Mammary epithelial cell (primary cell): ENCODE data around the gene FSTL4.

Source experiments
- EZH2 ChIP-seq: IDR thresholded peaks from 2 replicates; pipeline ENCODE4 v1.6.1; 2012; ENCODE audit warnings: low read length, inconsistent platforms, borderline replicate concordance
- TF ChIP-seq, protein P1 (sequence below), 2 donors: IDR thresholded peaks in 1 of 2; conservative IDR thresholded peaks in 1 of 2; 2 replicates each; pipeline ENCODE4 v1.5.1; 2011 to 2012; ENCODE audit warnings: inconsistent platforms in 2 of 2, low read length in 2 of 2, mild to moderate bottlenecking in 2 of 2, control low read depth in 1 of 2, low read depth in 1 of 2; ENCODE audit not compliant: insufficient read depth in 1 of 2; ENCODE audit errors: extremely low read depth in 1 of 2

DNA sequence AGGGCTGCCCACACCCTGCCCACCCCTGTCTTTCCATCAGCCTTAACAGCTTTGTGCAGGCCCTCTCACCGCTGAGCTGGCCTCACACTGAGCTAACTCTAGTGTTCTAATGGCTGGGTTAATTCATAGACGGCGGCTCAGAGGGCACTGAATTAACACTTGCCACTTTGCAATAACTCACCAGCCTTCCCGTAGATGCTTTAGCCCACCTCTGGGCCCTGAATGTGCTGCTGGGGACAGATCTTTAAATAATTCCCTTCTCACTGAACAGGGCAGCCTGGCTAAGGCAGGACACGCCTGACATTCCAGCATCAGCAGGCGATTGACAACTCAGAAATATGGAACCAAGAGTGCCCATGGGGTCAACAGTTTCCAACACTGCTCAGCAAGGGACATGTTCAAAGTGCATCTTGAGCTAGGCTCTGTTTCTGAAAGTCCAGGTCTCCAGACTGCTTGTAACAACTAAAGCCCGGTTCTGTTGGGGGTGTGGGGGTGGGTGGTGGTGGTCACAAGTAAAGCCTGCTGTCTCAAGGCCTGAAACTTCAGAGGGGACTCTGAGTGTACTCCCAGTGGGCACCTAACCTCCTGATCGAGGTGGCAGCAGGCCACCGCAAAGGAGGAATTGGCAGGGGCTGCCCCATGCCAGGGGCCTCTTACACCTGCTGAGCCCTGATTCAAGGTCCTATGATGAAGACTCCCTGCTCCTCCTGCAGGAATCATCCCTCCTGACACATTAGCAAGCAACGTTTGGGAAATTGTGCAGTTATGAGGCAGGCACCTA, 248.3 kb downstream of the FSTL4 start:
- TF ChIP-seq, protein P1, sequence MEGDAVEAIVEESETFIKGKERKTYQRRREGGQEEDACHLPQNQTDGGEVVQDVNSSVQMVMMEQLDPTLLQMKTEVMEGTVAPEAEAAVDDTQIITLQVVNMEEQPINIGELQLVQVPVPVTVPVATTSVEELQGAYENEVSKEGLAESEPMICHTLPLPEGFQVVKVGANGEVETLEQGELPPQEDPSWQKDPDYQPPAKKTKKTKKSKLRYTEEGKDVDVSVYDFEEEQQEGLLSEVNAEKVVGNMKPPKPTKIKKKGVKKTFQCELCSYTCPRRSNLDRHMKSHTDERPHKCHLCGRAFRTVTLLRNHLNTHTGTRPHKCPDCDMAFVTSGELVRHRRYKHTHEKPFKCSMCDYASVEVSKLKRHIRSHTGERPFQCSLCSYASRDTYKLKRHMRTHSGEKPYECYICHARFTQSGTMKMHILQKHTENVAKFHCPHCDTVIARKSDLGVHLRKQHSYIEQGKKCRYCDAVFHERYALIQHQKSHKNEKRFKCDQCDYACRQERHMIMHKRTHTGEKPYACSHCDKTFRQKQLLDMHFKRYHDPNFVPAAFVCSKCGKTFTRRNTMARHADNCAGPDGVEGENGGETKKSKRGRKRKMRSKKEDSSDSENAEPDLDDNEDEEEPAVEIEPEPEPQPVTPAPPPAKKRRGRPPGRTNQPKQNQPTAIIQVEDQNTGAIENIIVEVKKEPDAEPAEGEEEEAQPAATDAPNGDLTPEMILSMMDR (conservative IDR thresholded peaks at IDR 0.05 in 1 of 2, IDR thresholded peaks at IDR 0.05 in 1 of 2; ENCODE audit: extremely low read depth in 1 of 2, insufficient read depth in 1 of 2, low read depth in 1 of 2, low read length in 2 of 2): peak in 1 of 2 donors; percentile 4
- TF ChIP-seq EZH2: no peak
